Skin of body (tissue), 2 donors: Measurements from ENCODE around the gene MDM2. TPM values are rescaled to one million over a fixed set of nuclear protein-coding genes. Genes with fewer than 3 reads are reported as not detected.
"Not testable (repeated sequence)": the region's sequence is repeated elsewhere in the genome, so short reads cannot be mapped to it uniquely, and the experiment has no call there.

ENCODE experiments used
- DNase-seq: peaks from one replicate; lab custom pipeline; 2025; lab: John Stamatoyannopoulos, UW
- total RNA-seq: library from RNA; depleted of rRNA; stranded (reverse); fragments of >200 nt; gene quantifications from one replicate; pipeline ENCODE4 v1.2.3, GENCODE V29; 2014

The MDM2 gene
- total RNA-seq, 1 donor from 2014 or later: 65.4 TPM

DNA sequence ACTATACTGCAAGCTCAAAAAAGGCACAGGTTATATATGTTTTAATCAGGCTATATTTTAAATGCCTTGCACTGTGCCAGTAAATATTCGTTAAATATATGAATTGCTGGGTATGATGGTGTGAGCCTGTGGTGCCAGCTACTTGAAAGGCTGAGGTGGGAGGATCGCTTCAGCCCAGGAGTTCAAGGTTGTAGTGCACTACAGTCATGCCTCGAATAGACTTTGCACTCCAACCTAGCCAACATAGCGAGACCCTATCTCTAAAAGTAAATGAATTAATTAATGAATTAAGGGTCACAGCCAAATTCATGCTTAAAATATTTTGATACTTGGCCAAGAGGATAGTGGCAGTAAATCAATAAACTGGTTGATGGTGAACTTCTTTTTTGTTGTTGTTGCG, 22.2 kb upstream of the MDM2 start:
- no peak for DNase-seq

DNA sequence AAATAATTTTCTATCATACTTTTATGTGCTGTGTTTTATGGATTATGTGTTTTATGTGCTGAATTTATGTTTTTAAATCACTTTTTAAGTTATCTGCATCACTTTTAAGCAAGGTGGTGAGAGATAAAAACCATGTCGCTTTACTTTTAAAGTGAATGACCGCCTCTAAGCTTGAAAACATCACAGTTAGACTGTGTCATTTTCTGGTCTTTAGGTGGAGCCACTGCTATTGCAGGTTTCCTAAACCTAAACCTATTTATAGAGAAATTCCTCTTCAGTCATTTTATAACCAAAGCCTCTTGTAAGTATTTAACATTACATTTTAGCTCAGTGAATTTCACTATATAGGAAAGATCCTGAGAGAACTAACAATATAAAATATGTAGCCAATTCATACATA, 21.0 kb upstream of the MDM2 start:
- DNase-seq: no peak

GRCh38 chr12:68788554-68789143, 19.3 kb upstream of the MDM2 start:
- DNase-seq: no peak

DNA sequence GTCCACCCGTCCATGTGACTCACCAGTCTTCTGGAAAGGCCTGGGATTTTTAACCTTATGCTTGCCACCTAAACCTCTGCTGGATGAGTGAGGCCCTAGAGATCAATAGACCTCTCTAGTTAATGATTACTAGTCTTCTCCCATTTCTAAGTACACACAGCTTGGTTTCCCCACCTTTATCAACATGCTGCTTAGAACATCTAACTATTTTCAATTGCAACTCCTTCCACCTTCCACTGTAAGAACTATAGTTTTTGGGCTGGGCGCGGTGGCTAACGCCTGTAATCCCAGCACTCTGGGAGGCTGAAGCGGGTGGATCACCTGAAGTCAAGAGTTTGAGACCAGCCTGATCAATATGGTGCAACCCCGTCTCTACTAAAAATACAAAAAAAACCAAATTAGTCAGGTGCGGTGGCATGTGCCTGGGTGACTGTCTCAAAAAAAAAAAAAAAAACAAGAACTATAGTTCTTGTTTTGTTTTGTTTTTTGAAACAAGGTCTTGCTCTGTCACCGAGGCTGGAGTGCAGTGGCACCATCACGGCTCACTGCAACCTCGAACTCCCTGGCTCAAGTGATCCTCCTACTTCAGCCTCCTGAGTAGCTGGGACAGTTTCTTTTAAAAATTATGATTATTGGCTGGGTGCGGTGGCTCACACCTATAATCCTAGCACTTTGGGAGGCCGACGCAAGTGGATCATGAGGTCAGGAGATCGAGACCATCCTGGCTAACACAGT, 18.7 kb upstream of the MDM2 start:
- no peak for DNase-seq

- no peak for DNase-seq
Observed at GRCh38 chr12:68790081-68790951, 17.7 kb upstream of the MDM2 start.

- DNase-seq: no peak
Observed at GRCh38 chr12:68790952-68791234, 17.1 kb upstream of the MDM2 start.

- DNase-seq: no peak
Observed at GRCh38 chr12:68791897-68792481, 16.0 kb upstream of the MDM2 start.

DNA sequence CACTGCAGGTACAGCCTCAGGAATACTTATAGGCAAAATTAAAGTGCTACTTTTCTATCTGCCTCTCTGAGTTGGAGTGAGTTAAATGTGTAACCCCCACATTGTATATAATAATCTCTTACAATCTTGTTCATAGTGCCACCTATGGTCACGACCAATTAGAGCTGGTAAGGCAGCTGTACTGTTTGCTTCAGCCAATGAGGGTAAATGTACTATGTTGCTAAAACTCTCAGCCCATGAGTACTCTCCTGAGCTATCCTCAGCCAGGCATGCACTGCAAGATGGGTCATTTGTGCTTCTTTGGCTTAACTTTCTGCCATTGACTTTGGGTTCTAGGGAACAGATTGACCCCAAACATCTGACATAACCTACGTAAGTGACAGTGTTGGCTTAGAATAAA, 15.0 kb upstream of the MDM2 start:
- no peak for DNase-seq

GRCh38 chr12:68793436-68793835, 14.5 kb upstream of the MDM2 start:
- DNase-seq: no peak

GRCh38 chr12:68793975-68794652, 13.9 kb upstream of the MDM2 start:
- DNase-seq: no peak

GRCh38 chr12:68794653-68795251, 13.2 kb upstream of the MDM2 start:
- no peak for DNase-seq

GRCh38 chr12:68796399-68796798, 11.6 kb upstream of the MDM2 start:
- no peak for DNase-seq

DNA sequence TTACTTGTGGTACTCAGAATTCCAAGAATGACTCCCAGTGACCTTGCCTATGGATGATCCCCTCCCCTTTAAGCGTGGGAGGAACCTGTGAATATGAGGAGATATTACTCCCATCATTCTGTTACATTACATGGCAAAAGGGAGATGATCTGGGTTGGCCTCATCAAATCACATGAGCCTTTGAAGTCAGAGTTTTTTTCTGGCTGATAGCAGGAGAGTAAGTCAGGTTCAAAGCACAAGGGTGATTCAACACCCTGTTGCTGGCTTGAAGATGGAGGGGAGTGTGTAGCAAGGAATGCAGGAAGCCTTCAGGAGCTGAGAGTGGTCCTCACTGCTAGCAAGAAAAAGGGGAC, 9.1 kb upstream of the MDM2 start:
- DNase-seq: no peak

- DNase-seq: no peak
Observed at GRCh38 chr12:68800294-68800693, 7.7 kb upstream of the MDM2 start.

- not testable (repeated sequence) for DNase-seq
Observed at GRCh38 chr12:68801124-68801523, 6.9 kb upstream of the MDM2 start.

DNA sequence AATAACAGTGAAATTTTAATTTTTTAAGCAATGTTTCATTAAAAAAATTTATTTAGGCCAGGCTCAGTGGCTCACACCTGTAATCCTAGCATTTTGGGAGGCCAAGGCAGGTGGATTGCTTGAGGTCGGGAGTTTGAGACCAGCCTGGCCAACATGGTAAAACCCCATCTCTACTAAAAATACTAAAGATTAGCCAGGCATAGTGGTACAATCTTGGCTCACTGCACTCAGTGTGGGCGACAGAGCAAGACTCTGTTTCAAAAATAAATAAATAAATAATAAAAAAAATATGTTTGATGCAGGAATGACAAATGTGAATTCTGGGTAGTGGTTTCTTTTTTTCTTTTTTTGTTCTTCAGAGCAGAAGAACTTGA, 5.6 kb upstream of the MDM2 start:
- not testable (repeated sequence) for DNase-seq

DNA sequence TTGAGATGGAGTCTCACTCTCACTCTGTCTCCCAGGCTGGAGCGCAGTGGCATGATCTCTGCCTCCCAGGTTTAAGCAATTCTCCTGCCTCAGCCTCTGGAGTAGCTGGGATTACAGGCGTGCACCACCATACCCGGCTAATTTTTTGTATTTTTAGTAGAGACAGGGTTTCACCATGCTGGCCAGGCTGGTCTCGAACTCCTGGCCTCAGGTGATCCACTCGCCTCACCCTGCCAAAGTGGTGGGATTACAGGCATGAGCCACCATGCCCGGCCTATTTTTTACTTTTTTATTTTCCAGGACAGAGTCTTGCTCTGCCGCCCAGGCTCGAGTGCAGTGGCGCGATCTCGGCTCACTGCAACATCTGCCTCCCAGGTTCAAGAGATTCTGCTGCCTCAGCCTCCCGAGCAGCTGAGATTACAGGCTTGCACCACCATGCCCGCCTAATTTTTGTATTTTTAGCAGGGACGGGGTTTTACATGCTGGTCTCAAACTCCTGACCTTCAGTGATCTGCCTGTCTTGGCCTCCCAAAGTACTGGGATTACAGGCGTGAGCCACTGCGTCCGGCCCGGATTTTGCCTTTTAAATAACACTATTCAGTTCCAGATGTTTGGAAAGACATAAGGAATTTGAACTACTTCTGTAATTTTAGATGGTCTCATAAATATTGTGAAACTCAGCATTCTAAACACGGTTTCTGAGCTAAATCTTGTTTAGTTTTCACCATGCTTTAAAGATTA, 4.9 kb upstream of the MDM2 start:
- peak; percentile 58 for DNase-seq

DNA sequence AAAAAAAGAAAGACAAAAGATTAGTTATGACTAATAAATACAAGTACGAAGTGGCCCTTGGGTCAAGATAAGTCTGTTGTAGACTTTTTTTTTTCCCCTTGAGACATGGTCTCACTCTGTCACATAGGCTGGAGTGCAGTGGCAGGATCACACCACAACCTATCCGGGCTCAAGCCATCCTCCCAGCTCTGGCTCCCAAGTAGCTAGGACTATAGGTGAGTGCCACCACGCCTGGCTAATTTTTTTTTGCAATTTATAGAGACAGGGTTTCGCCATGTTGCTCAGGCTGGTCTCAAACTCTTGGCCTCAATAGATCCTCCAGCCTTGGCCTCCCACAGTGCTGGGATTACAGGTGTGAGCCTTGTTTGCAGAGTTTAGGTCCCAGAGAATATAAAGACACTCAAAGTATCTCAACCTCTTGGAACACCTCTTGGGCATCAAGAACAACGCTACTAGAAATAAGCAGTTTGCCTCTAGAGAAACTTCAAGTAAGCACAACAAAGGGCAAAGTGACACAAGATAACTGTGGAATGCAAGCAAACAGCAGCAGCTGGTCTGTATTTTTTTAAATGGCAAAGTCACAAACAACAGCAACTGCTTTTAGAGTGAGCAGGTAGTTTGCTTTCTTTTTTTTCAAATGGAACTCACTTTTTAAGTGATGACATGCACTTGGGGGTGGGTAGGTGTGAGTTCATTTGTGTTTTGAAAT, 3.9 kb upstream of the MDM2 start:
- DNase-seq: no peak

DNA sequence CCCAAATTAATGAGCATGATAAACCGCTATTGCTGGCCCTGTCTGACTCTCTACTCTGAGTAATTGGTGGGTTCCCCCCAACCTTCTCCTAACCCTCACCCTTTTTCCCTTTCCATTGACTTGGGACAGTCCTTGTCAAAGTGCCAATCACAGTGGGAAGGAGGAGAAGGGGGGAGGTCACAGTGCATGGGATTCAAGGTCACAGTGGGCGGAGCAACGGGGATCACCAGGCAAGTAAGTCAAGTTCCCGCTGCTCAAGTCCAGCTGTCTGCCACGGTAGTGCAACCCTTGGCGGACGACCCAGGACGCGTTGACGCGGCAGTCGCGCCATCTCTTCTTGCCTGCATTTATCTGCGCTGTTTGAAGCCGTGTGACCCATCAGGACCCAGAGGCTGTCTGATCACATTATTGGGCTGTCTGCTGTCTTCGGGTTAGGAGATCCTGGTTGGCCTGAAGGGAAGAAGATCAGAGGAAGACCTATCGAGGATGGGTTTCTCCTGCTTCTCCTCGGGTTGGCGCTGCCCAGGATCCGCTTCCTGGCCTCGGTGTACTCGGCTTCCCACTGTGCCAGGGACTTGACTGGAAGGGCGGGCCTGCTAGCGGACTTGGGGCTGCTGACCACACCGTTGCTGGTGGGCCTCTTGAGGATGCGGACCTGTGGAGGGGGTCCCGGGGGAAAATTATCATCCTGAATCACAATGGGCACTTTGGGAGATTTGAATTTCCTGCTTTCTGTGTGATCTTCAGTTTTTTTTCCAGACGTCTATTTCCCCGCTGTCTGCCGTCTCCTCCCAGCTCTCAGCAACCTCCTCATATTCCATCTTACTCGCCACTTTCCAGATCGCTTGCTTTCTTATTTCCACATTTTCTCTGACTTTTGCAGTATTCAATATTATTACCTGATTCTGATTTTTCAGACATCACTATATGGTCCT, 3.1 kb upstream of the MDM2 start:
- no peak for DNase-seq
